Kasumi-1 (cell line): ENCODE results near the gene PRSS33.

ENCODE experiments used
- DNase-seq, 2 experiments: peaks; one replicate each; lab custom pipeline; 2025; lab: John Stamatoyannopoulos, UW

The PRSS33 gene

GRCh38 chr16:2777231-2777902 is 10.0 kb downstream of the PRSS33 start, which contains the start of gene ELOB:
Gene ELOB (minus strand): TSS chr16:2777280. CDS start chr16:2777239, 41 bp downstream.
- peak; percentile 30 to 49 for DNase-seq

GRCh38 chr16:2776500-2777139 is 10.7 kb downstream of the PRSS33 start:
- DNase-seq: no peak

DNA sequence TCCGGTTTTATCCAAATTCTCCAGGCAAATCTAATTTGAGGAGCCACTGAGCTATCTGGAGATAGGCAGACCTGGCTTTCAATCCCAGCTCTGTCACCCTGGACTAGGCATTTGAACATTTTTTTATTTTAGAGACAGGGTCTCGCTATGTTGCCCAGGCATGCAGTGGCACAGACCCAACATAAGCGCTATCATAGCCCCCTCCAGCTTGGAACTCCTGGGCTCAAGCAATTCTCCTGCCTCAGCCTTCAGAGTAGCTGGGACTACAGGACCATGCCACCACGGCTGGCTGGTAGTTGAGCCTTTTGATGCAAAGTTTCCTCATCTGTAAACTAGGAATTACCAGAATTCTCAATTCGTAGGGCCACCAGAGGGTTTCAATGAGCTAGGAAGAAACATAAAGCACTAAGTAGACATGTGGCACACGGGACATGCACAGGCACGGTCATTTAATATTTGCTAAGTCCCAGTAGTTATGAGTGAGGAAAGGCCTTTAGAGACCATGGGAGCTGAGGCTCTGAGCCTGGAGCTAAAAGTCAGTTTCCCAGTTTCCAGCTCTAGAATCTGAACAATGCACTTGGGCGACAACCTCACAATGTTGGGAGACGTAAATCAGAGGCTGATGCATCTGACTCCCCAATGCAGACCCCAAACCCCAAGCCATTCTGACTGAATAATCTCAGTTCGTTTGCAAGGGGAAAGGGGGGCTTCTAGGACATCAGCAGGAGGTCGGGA is 11.4 kb downstream of the PRSS33 start:
- no peak for DNase-seq

DNA sequence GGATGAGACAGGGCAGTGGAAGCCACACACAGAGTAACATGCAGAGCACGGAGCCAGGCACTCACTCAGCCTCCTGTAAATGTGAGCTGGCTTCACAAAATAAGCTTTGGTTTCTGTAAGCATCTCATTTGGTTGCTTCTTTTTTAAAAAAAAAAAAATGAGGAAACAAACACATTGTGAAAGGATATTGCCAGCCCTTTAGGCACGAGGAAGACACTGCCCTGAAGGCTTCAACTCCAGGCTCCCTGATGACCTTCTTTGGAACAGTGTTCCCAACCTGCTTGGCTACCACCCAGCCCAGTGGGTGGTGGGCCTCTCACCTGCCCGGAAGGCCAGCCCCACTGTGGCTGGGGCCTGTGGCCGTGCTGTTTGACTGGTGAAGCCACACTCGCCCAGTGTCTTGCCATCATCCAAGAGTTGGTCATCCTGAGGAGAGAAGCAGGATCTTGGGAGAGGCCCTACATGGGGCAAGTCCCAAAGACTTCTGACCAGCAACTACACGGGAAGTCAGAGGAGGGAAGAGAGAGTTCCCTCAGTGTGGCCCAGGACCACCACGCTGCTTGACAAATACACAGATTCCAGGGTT is 12.1 kb downstream of the PRSS33 start:
- DNase-seq: no peak

- DNase-seq: no peak
These were observed 13.0 kb downstream of the PRSS33 start for GRCh38 chr16:2774161-2774891.

- DNase-seq: no peak
These were observed 14.0 kb downstream of the PRSS33 start for GRCh38 chr16:2773188-2773968.

- DNase-seq: no peak
These were observed 15.6 kb downstream of the PRSS33 start for GRCh38 chr16:2771496-2772402.

- DNase-seq: peak in 1 of 2 experiments; percentile 4
These were observed 17.1 kb downstream of the PRSS33 start for GRCh38 chr16:2770057-2770951.

GRCh38 chr16:2769675-2770056 is 17.7 kb downstream of the PRSS33 start:
- DNase-seq: no peak

- no peak for DNase-seq
These were observed 18.2 kb downstream of the PRSS33 start for GRCh38 chr16:2769100-2769529.

GRCh38 chr16:2768403-2769089 is 18.8 kb downstream of the PRSS33 start:
- DNase-seq: no peak

GRCh38 chr16:2767891-2768290 is 19.5 kb downstream of the PRSS33 start:
- DNase-seq: no peak

DNA sequence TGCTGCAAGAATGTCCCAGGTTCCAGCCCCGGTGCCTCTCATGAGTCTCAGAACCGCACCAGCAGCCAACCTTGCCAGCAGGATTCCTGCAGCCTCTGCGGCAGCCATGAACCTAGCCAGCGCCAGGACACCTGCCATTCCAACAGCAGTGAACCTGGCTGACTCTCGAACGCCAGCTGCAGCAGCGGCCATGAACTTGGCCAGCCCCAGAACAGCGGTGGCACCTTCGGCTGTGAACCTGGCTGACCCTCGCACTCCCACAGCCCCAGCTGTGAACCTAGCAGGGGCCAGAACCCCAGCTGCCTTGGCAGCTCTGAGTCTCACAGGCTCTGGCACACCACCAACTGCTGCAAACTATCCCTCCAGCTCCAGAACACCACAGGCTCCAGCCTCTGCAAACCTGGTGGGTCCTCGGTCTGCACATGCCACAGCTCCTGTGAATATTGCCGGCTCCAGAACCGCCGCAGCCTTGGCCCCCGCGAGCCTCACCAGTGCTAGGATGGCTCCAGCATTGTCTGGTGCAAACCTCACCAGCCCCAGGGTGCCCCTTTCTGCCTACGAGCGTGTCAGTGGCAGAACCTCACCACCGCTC is 20.1 kb downstream of the PRSS33 start:
- no peak for DNase-seq

DNA sequence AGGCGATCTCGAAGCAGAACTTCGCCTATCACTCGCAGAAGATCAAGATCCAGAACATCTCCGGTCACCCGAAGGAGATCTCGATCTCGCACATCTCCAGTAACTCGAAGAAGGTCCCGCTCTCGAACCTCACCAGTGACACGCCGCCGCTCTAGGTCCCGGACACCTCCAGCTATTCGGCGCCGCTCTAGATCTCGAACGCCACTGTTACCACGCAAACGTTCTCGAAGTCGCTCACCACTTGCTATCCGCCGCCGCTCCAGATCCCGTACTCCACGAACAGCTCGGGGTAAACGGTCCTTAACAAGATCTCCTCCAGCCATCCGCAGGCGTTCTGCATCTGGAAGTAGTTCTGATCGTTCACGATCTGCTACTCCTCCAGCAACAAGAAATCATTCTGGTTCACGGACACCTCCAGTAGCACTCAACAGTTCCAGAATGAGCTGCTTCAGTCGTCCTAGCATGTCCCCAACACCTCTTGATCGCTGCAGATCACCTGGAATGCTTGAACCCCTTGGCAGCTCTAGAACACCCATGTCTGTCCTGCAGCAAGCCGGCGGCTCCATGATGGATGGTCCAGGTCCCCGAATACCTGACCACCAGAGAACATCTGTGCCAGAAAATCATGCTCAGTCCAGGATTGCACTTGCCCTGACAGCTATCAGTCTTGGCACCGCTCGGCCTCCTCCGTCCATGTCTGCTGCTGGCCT is 20.8 kb downstream of the PRSS33 start:
- DNase-seq: no peak

GRCh38 chr16:2765462-2766404 is 21.6 kb downstream of the PRSS33 start:
- DNase-seq: no peak

- DNase-seq: peak in 1 of 2 experiments; percentile 10
These were observed 22.6 kb downstream of the PRSS33 start for GRCh38 chr16:2764718-2765117.
